H1 (cell line): ENCODE data around the gene RER1. TPM values are rescaled to one million over a fixed set of nuclear protein-coding genes. Genes with fewer than 3 reads are reported as not detected.

Experiments
- CTCF ChIA-PET: fragments of 300-600 bp; sonication (Branson Sonifier 250); formaldehyde crosslinking; loops from one replicate; lab custom pipeline; 2021; ENCODE audit not compliant: partially characterized antibody; lab: Charles Lee
- POLR2A ChIA-PET: fragments of 300-600 bp; sonication (Branson Sonifier 250); formaldehyde crosslinking; loops from one replicate; lab custom pipeline; 2021; ENCODE audit warnings: inconsistent platforms; ENCODE audit not compliant: partially characterized antibody; lab: Charles Lee
- DNase-seq, 2 experiments: peaks; one replicate each; pipeline versions ENCODE4 v3.0.0 to v3.0.0-alpha.2; 2010 to 2022; ENCODE audit warnings: low spot score in 2 of 2, low read depth in 1 of 2, mixed read lengths in 1 of 2
- FAIRE-seq: peaks from 2 replicates; lab custom pipeline; 2011; peaks lifted over from hg19 to GRCh38; lab: Jason Lieb, UNC
- H2AFZ ChIP-seq: 2 replicates; pipeline ENCODE4 v1.8.1; 2012; ENCODE audit warnings: low read length, inconsistent platforms
- H2AK5ac ChIP-seq: 2 replicates; pipeline ENCODE4 v1.6.1; 2013; ENCODE audit warnings: low read depth, low read length
- H2BK120ac ChIP-seq: replicated peaks from 2 replicates; pipeline ENCODE3; 2013; ENCODE audit warnings: low read depth, low read length, inconsistent platforms
- H2BK12ac ChIP-seq: 2 replicates; pipeline ENCODE4 v1.6.1; 2013; ENCODE audit warnings: low read depth, low read length
- H2BK15ac ChIP-seq: 2 replicates; pipeline ENCODE4 v1.6.1; 2013; ENCODE audit warnings: low read length
- H2BK20ac ChIP-seq: 2 replicates; pipeline ENCODE4 v1.6.1; 2013; ENCODE audit warnings: low read length
- H2BK5ac ChIP-seq: 2 replicates; pipeline ENCODE4 v1.6.1; 2013; ENCODE audit warnings: low read depth, low read length
- H3K14ac ChIP-seq: 2 replicates; pipeline ENCODE4 v1.6.1; 2013; ENCODE audit warnings: inconsistent platforms; ENCODE audit not compliant: insufficient read length
- H3K18ac ChIP-seq: 2 replicates; pipeline ENCODE4 v1.6.1; 2013; ENCODE audit warnings: low read length; ENCODE audit errors: extremely low read depth
- H3K23ac ChIP-seq: 2 replicates; pipeline ENCODE4 v1.6.1; 2013; ENCODE audit warnings: inconsistent platforms; ENCODE audit not compliant: insufficient read length
- H3K23me2 ChIP-seq: 2 replicates; pipeline ENCODE4 v1.6.1; 2013; ENCODE audit warnings: low read depth, low read length
- H3K27ac ChIP-seq: 2 replicates; pipeline ENCODE4 v1.6.1; 2011; ENCODE audit warnings: low read depth, low read length, inconsistent platforms
- H3K27me3 ChIP-seq, 4 experiments: replicated peaks in 1 of 4; 1 replicate in 1 of 4; 2 replicates in 3 of 4; pipeline versions ENCODE4 v1.6.1 to v1.8.1; 2011 to 2013; ENCODE audit warnings: low read length in 3 of 4, mild to moderate bottlenecking in 3 of 4, inconsistent platforms in 2 of 4, mixed read lengths in 2 of 4, moderate library complexity in 1 of 4; ENCODE audit not compliant: control insufficient read depth in 3 of 4, insufficient read depth in 3 of 4; ENCODE audit errors: extremely low read depth in 1 of 4
- H3K36me3 ChIP-seq, 4 experiments: 2 replicates each; pipeline versions ENCODE4 v1.6.1 to v1.8.1; 2011 to 2013; ENCODE audit warnings: mild to moderate bottlenecking in 4 of 4, low read length in 3 of 4, moderate library complexity in 2 of 4, control low read depth in 1 of 4, inconsistent platforms in 1 of 4; ENCODE audit not compliant: insufficient read depth in 4 of 4, control insufficient read depth in 2 of 4
- H3K4ac ChIP-seq: replicated peaks from 2 replicates; pipeline ENCODE3; 2013; ENCODE audit warnings: low read length, low read depth, mixed read lengths, inconsistent platforms; ENCODE audit not compliant: insufficient read length
- H3K4me1 ChIP-seq, 4 experiments: replicated peaks in 1 of 4; 1 replicate in 1 of 4; 2 replicates in 3 of 4; pipeline versions ENCODE4 v1.6.1 to v1.8.1; 2011 to 2013; ENCODE audit warnings: low read length in 3 of 4, inconsistent platforms in 2 of 4, mixed read lengths in 1 of 4; ENCODE audit not compliant: insufficient read depth in 4 of 4, control insufficient read depth in 3 of 4
- H3K4me2 ChIP-seq, 2 experiments: 2 replicates each; pipeline versions ENCODE4 v1.6.1 to v1.8.1; 2011 to 2013; ENCODE audit warnings: low read depth in 2 of 2, low read length in 2 of 2, control low read depth in 1 of 2, inconsistent platforms in 1 of 2, mild to moderate bottlenecking in 1 of 2; ENCODE audit not compliant: insufficient read depth in 1 of 2
- H3K4me3 ChIP-seq, 4 experiments: fragments of 200-600, 300-600 bp in 1 of 4; sonication (generic), shearing (Covaris generic), sonication (Bioruptor Twin) in 1 of 4; 2 replicates each; pipeline versions ENCODE4 v1.5.1 to v1.8.1; 2011 to 2016; ENCODE audit warnings: low read length in 4 of 4, low read depth in 3 of 4, control low read depth in 2 of 4, inconsistent platforms in 2 of 4, mild to moderate bottlenecking in 2 of 4, mixed read lengths in 1 of 4, moderate library complexity in 1 of 4; ENCODE audit not compliant: insufficient read depth in 2 of 4; ENCODE audit errors: extremely low read depth in 1 of 4
- H3K56ac ChIP-seq: replicated peaks from 2 replicates; pipeline ENCODE3; 2013; ENCODE audit warnings: low read depth, mild to moderate bottlenecking, mixed read lengths, low read length, inconsistent platforms; ENCODE audit not compliant: insufficient read length
- H3K79me1 ChIP-seq: 2 replicates; pipeline ENCODE4 v1.6.1; 2013; ENCODE audit warnings: low read depth, low read length, control low read depth
- H3K79me2 ChIP-seq, 2 experiments: 2 replicates each; pipeline versions ENCODE4 v1.6.1 to v1.8.1; 2012 to 2013; ENCODE audit warnings: low read length in 2 of 2, mild to moderate bottlenecking in 2 of 2, inconsistent platforms in 1 of 2; ENCODE audit not compliant: insufficient read depth in 2 of 2, control insufficient read depth in 1 of 2
- H3K9ac ChIP-seq, 4 experiments: replicated peaks in 1 of 4; 1 replicate in 1 of 4; 2 replicates in 3 of 4; pipeline versions ENCODE4 v1.6.1 to v1.8.1; 2011 to 2013; ENCODE audit warnings: low read depth in 3 of 4, low read length in 3 of 4, control low read depth in 2 of 4, mild to moderate bottlenecking in 2 of 4, moderate library complexity in 2 of 4, inconsistent platforms in 1 of 4; ENCODE audit errors: extremely low read depth in 1 of 4
- H3K9me3 ChIP-seq, 2 experiments: 2 replicates each; pipeline versions ENCODE4 v1.6.1 to v1.8.1; 2012 to 2013; ENCODE audit warnings: mild to moderate bottlenecking in 2 of 2, moderate library complexity in 2 of 2, control low read depth in 1 of 2, inconsistent platforms in 1 of 2, low read depth in 1 of 2, low read length in 1 of 2, mixed read lengths in 1 of 2; ENCODE audit not compliant: insufficient read depth in 2 of 2
- H4K20me1 ChIP-seq, 2 experiments: replicated peaks in 1 of 2; 2 replicates each; pipeline versions ENCODE3 to v1.8.1; 2011 to 2013; ENCODE audit warnings: inconsistent platforms in 2 of 2, low read length in 2 of 2, mild to moderate bottlenecking in 1 of 2; ENCODE audit not compliant: insufficient read depth in 2 of 2, control insufficient read depth in 1 of 2
- H4K5ac ChIP-seq: 2 replicates; pipeline ENCODE4 v1.6.1; 2013; ENCODE audit warnings: low read length, low read depth, mixed read lengths, inconsistent platforms; ENCODE audit not compliant: insufficient read length
- H4K8ac ChIP-seq: 2 replicates; pipeline ENCODE4 v1.8.0; 2013; ENCODE audit warnings: mild to moderate bottlenecking, moderate library complexity, low read length, inconsistent platforms; ENCODE audit not compliant: insufficient read depth; ENCODE audit errors: extremely low read depth
- H4K91ac ChIP-seq: replicated peaks from 2 replicates; pipeline ENCODE3; 2013; ENCODE audit warnings: low read length, mixed read lengths, inconsistent platforms; ENCODE audit not compliant: insufficient read length
- ATF3 ChIP-seq: IDR thresholded peaks from 2 replicates; pipeline ENCODE4 v1.6.1; 2011; ENCODE audit warnings: low read depth, mild to moderate bottlenecking, low read length; ENCODE audit not compliant: insufficient read depth
- CREB1 ChIP-seq: IDR thresholded peaks from 2 replicates; pipeline ENCODE4 v1.6.1; 2012; ENCODE audit warnings: inconsistent platforms
- GABPA ChIP-seq: IDR thresholded peaks from 2 replicates; pipeline ENCODE4 v1.6.1; 2011; ENCODE audit warnings: mild to moderate bottlenecking, low read length, moderate library complexity, borderline replicate concordance; ENCODE audit not compliant: insufficient read depth
- KDM5A ChIP-seq: fragments of 200-600 bp; IDR thresholded peaks from 2 replicates; pipeline ENCODE4 v1.7.1; 2012; ENCODE audit warnings: mild to moderate bottlenecking, low read length, inconsistent platforms, mixed read lengths
- PHF8 ChIP-seq: fragments of 200-600 bp; sonication (generic); conservative IDR thresholded peaks from 2 replicates; pipeline ENCODE4 v1.7.1; 2012; ENCODE audit warnings: low read depth, mild to moderate bottlenecking, inconsistent platforms, low read length, moderate library complexity
- RAD21 ChIP-seq, 2 experiments: IDR thresholded peaks in 1 of 2; conservative IDR thresholded peaks in 1 of 2; 2 replicates each; pipeline ENCODE4 v1.6.1; 2011; ENCODE audit warnings: low read depth in 2 of 2, low read length in 2 of 2, improper control_type of control experiment in 1 of 2, inconsistent platforms in 1 of 2, mild to moderate bottlenecking in 1 of 2, moderate library complexity in 1 of 2
- SAP30 ChIP-seq: fragments of 300-600 bp; sonication (generic); IDR thresholded peaks from 2 replicates; pipeline ENCODE4 v1.7.1; 2012; ENCODE audit warnings: low read length, moderate library complexity, mild to moderate bottlenecking, inconsistent platforms; ENCODE audit not compliant: insufficient read depth, insufficient replicate concordance
- SIX5 ChIP-seq: IDR thresholded peaks from 2 replicates; pipeline ENCODE4 v1.6.1; 2011; ENCODE audit warnings: mild to moderate bottlenecking, low read depth, low read length
- SP4 ChIP-seq: IDR thresholded peaks from 2 replicates; pipeline ENCODE4 v1.6.1; 2012; ENCODE audit warnings: low read length, inconsistent platforms
- YY1 ChIP-seq: IDR thresholded peaks from 2 replicates; pipeline ENCODE4 v1.6.1; 2011; ENCODE audit warnings: low read depth, mild to moderate bottlenecking, low read length
- WGBS, 2 experiments: shearing (Covaris generic) in 1 of 2; methylation state at CpG; one replicate each; pipeline versions ENCODE4 v1.1.6 to v1.1.7; 2013 to 2015; ENCODE audit warnings: low lambda C conversion rate in 2 of 2, mixed read lengths in 2 of 2, inconsistent platforms in 1 of 2, low coverage in 1 of 2, missing lambda C conversion rate in 1 of 2; ENCODE audit not compliant: insufficient replicate concordance in 2 of 2, insufficient coverage in 1 of 2, insufficient read length in 1 of 2; ENCODE audit errors: extremely low coverage in 1 of 2, missing lambda C conversion rate in 1 of 2; 5-methylcytosine and 5-hydroxymethylcytosine counted together
- polyA plus RNA-seq, 7 experiments: library from polyadenylated mRNA; depleted of rRNA in 3 of 7; stranded (reverse) in 5 of 7; unstranded in 2 of 7; fragments of >200 nt in 5 of 7; fragments of 200-250 nt in 2 of 7; gene quantifications; 1 replicate in 5 of 7; 2 replicates in 1 of 7; 4 replicates in 1 of 7; pipeline versions ENCODE4 v1.2.1 to v1.2.3, GENCODE V29; 2011 to 2013; ENCODE audit warnings: missing spikeins in 2 of 7, mixed read lengths in 2 of 7
- total RNA-seq: library from RNA; stranded (reverse); fragmentation: NEBNext Ultra II Directional; extraction: Animal tissue kit (Norgen Biotek cat#: 25700); gene quantifications from 2 replicates; pipeline ENCODE4 v1.2.1, GENCODE V29; 2021

Gene RER1
- total and polyA plus RNA-seq, 2 of the 8 experiments (the other 6 are each of a cell fraction or from before 2014, with no cell fraction given): 102 to 134 TPM

- Histone ChIP-seq H2AK5ac (no peak overlapping the region), H4K8ac (peak overlapping the region; percentile 35; the same call in 1 of the 2 replicates), H3K9ac (no peak overlapping the region), H4K20me1 (peaks cover 0 to 1% of the 10 kb centered on the region in 2 experiments), H3K4me1 (peaks cover 0 to 2% (median under 1%) of the 10 kb centered on the region in 4 experiments; a peak in 3 of 7 replicates), H3K18ac (no peak overlapping the region), H3K27me3 (no peaks in the 10 kb centered on the region), H2BK15ac (no peak overlapping the region), H3K9me3 (no peaks in the 10 kb centered on the region), H3K36me3 (no peaks in the 10 kb centered on the region), H3K27ac (no peak overlapping the region), H3K79me2 (no peaks in the 10 kb centered on the region), H3K56ac (no peak overlapping the region), H4K5ac (no peak overlapping the region), H3K79me1 (no peaks in the 10 kb centered on the region), H2BK20ac (no peak overlapping the region), H2BK12ac (no peak overlapping the region), H3K14ac (no peak overlapping the region), H2BK5ac (no peak overlapping the region), H3K4me3 (no peak overlapping the region), H3K23ac (no peak overlapping the region), H3K4me2 (no peak overlapping the region), H3K4ac (no peak overlapping the region), H2BK120ac (no peak overlapping the region), H3K23me2 (no peaks in the 10 kb centered on the region), H4K91ac (no peak overlapping the region), H2AFZ (no peak overlapping the region)
- 67% methylated on average over 18 of the region's 28 CpGs; no CpG with 5 or more reads in 1 of the 2 experiments for WGBS, 2 experiments
- DNase-seq (peak; percentile 39 to 88), FAIRE-seq (no peak)
- CTCF ChIA-PET: interaction anchor here (0.7 to 5.5 kb wide), 61 partner anchors 8 to 1071 kb away, joined by 3 to 154 read pairs (median 5); partner anchors contain the start of genes FAAP20, MORN1 and RER1
- POLR2A ChIA-PET: interaction anchor here (0.7 to 2.9 kb wide), 12 partner anchors 9 to 194 kb away, joined by 3 to 13 read pairs (median 4); partner anchors contain the start of genes FAAP20, MORN1 and RER1
- TF ChIP-seq PHF8 (0 out of 2 replicates have a peak, but pooled peaks have one; percentile 17), KDM5A (no peak), CREB1 (no peak), ATF3 (no peak), SP4 (no peak), RAD21 (IDR thresholded peaks at IDR 0.05 in 1 of 2, conservative IDR thresholded peaks at IDR 0.05 in 1 of 2; ENCODE audit: low read depth in 2 of 2, low read length in 2 of 2) (peak; percentile 95 to 98), YY1 (0 out of 2 replicates have a peak, but pooled peaks have one; percentile 6), SIX5 (no peak), GABPA (peak; percentile 78; the same call in 1 of the 2 replicates), SAP30 (no peak)
Observed at GRCh38 chr1:2381741-2382620, 9.7 kb upstream of the RER1 start.
